ENCODE measurements around the gene FAAP100. TPM values are rescaled to one million over a fixed set of nuclear protein-coding genes. Genes with fewer than 3 reads are reported as not detected.

The FAAP100 gene
- total and polyA plus RNA-seq, 2 donors (not counting 1 experiment from before 2014, with no cell fraction given) = 62.0 to 72.7 TPM

DNA sequence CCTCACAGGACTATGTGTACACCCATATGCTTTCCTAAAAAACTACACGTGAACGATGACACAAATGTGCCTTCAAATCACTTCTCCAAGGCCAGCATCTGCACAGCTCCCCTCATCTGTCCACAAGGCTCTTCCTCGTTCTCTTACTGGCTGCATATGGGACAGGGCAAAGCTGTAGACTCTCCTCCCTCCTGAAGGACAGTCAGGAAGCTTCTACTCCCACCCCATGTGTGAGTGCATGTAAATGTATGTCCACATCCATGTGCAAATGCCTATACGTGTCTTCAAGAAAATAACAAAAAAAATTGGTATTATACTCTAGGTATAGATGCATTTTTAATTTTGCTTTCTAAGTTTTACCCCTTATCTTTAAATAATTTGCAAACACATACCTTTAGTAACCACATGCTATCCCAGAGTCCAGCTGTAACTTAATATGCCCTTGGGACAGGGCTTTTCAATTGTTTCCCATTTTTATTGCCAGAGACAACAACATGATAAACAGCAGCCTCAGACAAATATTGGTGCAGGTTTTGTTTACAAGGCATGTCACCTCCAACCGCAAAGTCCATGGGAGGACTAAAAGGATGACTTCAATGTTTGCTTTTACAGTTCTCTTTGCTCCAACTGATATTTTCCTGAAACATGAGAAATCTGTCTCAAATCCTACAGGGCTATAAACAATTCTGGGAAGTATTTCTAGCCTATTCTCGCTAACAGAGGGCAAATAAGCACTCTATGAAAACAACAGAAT, 31.6 kb upstream of the FAAP100 start:
- no peak overlapping the region for H3K27ac ChIP-seq (ENCODE audit: low read length in 2 of 2)
- no peaks in the 10 kb centered on the region for H3K9me3 ChIP-seq (ENCODE audit: control extremely low read depth in 1 of 3, control insufficient read depth in 2 of 3, insufficient read depth in 1 of 3, low read length in 2 of 3)
- Mint-ChIP-seq H3K27me3 (no peaks in the 10 kb centered on the region), H3K27ac (no peak overlapping the region), H3K4me1 (peaks cover 9% of the 10 kb centered on the region), H3K9me3 (ENCODE audit: insufficient read depth) (no peaks in the 10 kb centered on the region), H3K4me3 (no peak overlapping the region)
- ATAC-seq (ENCODE audit: low read depth) (no peak), DNase-seq (no peak)
- TF ChIP-seq CTCF (IDR thresholded peaks at IDR 0.05) = no peak
- TF ChIP-seq EZH2 (IDR thresholded peaks at IDR 0.05; ENCODE audit: borderline replicate concordance, insufficient read depth, low read depth, low read length, poor library complexity, severe bottlenecking) = no peak
- 90% methylated on average over 3 of the region's 6 CpGs for WGBS (ENCODE audit: insufficient coverage)
- H3K27me3 ChIP-seq (replicated peaks in 1 of 4; ENCODE audit: control extremely low read depth in 1 of 4, control insufficient read depth in 3 of 4, insufficient read depth in 4 of 4, low read length in 3 of 4) = no peaks in the 10 kb centered on the region
- peaks cover 2 to 66% of the 10 kb centered on the region in 2 experiments for H3K36me3 ChIP-seq (replicated peaks in 1 of 2; ENCODE audit: control extremely low read depth in 1 of 2, control insufficient read depth in 1 of 2, extremely low read depth in 1 of 2, insufficient read depth in 2 of 2, low read length in 1 of 2)
- H3K4me1 ChIP-seq (ENCODE audit: control insufficient read depth in 2 of 2, insufficient read depth in 2 of 2, low read length in 2 of 2) = peaks cover 0 to 3% of the 10 kb centered on the region in 2 donors
- CTCF ChIA-PET = interaction anchor here (1.1 kb wide), 1 partner anchor 17 kb away, joined by 4 read pairs; no protein-coding TSS in a partner anchor
- H2AFZ ChIP-seq (ENCODE audit: insufficient read depth, low read depth, low read length, poor library complexity, severe bottlenecking) = no peak overlapping the region
- intact Hi-C loops (cut with micrococcal nuclease) = no loop called here
- H3K79me2 ChIP-seq (ENCODE audit: control insufficient read depth, insufficient read depth, low read length) = peaks cover 61% of the 10 kb centered on the region
- H4K20me1 ChIP-seq (ENCODE audit: control insufficient read depth, insufficient read depth, low read length, poor library complexity, severe bottlenecking) = peaks cover 24% of the 10 kb centered on the region
- no peak overlapping the region for H3K9ac ChIP-seq (ENCODE audit: low read length)
- POLR2A ChIA-PET = no interaction called here
- no peak overlapping the region for H3K4me2 ChIP-seq (replicated peaks; ENCODE audit: low read depth, low read length, poor library complexity, severe bottlenecking)
- H3K4me3 ChIP-seq (ENCODE audit: control extremely low read depth in 1 of 5, extremely low read depth in 1 of 5, insufficient read depth in 1 of 5, low read depth in 2 of 5, low read length in 4 of 5) = no peak overlapping the region

GRCh38 chr17:81582749-81583148, 30.6 kb upstream of the FAAP100 start:
- H3K4me2 ChIP-seq (replicated peaks; ENCODE audit: low read depth, low read length, poor library complexity, severe bottlenecking) = no peak overlapping the region
- ChIA-PET POLR2A (no interaction called here), CTCF (interaction anchor here (1.1 kb wide), 1 partner anchor 18 kb away, joined by 4 read pairs; no protein-coding TSS in a partner anchor)
- H4K20me1 ChIP-seq (ENCODE audit: control insufficient read depth, insufficient read depth, low read length, poor library complexity, severe bottlenecking) = peaks cover 24% of the 10 kb centered on the region
- no peak for TF ChIP-seq EZH2 (IDR thresholded peaks at IDR 0.05; ENCODE audit: borderline replicate concordance, insufficient read depth, low read depth, low read length, poor library complexity, severe bottlenecking)
- no peak for TF ChIP-seq CTCF (IDR thresholded peaks at IDR 0.05)
- H2AFZ ChIP-seq (ENCODE audit: insufficient read depth, low read depth, low read length, poor library complexity, severe bottlenecking) = no peak overlapping the region
- no peak overlapping the region for H3K27ac ChIP-seq (ENCODE audit: low read length in 2 of 2)
- H3K4me3 ChIP-seq (ENCODE audit: control extremely low read depth in 1 of 5, extremely low read depth in 1 of 5, insufficient read depth in 1 of 5, low read depth in 2 of 5, low read length in 4 of 5) = no peak overlapping the region
- ATAC-seq (ENCODE audit: low read depth) = no peak
- peaks cover 0 to 7% of the 10 kb centered on the region in 2 donors for H3K4me1 ChIP-seq (ENCODE audit: control insufficient read depth in 2 of 2, insufficient read depth in 2 of 2, low read length in 2 of 2)
- intact Hi-C loops (cut with micrococcal nuclease) = no loop called here
- H3K27ac Mint-ChIP-seq = no peak overlapping the region
- no peaks in the 10 kb centered on the region for H3K27me3 Mint-ChIP-seq
- no peaks in the 10 kb centered on the region for H3K9me3 ChIP-seq (ENCODE audit: control extremely low read depth in 1 of 3, control insufficient read depth in 2 of 3, insufficient read depth in 1 of 3, low read length in 2 of 3)
- WGBS (ENCODE audit: insufficient coverage) = 90% methylated on average over 8 of the region's 12 CpGs
- no peak overlapping the region for H3K4me3 Mint-ChIP-seq
- no peak overlapping the region for H3K9ac ChIP-seq (ENCODE audit: low read length)
- no peaks in the 10 kb centered on the region for H3K9me3 Mint-ChIP-seq (ENCODE audit: insufficient read depth)
- H3K36me3 ChIP-seq (replicated peaks in 1 of 2; ENCODE audit: control extremely low read depth in 1 of 2, control insufficient read depth in 1 of 2, extremely low read depth in 1 of 2, insufficient read depth in 2 of 2, low read length in 1 of 2) = peaks cover 2 to 56% of the 10 kb centered on the region in 2 experiments
- peaks cover 13% of the 10 kb centered on the region for H3K4me1 Mint-ChIP-seq
- H3K79me2 ChIP-seq (ENCODE audit: control insufficient read depth, insufficient read depth, low read length) = peaks cover 57% of the 10 kb centered on the region
- no peaks in the 10 kb centered on the region for H3K27me3 ChIP-seq (replicated peaks in 1 of 4; ENCODE audit: control extremely low read depth in 1 of 4, control insufficient read depth in 3 of 4, insufficient read depth in 4 of 4, low read length in 3 of 4)
- no peak for DNase-seq

Data from B cell (primary cell).